GM12878 (cell line): Measurements from ENCODE around the gene DYNLT2B. TPM values are rescaled to one million over a fixed set of nuclear protein-coding genes. Genes with fewer than 3 reads are reported as not detected.

Experiments used
- ASH2L ChIP-seq: fragments of 300-600, 200-600 bp; sonication (generic); IDR thresholded peaks from 2 replicates; pipeline ENCODE4 v1.6.1; 2017; ENCODE audit warnings: low read depth, mild to moderate bottlenecking, borderline replicate concordance
- ATF7 ChIP-seq: fragments of 450-650 bp; IDR thresholded peaks from 2 replicates; pipeline ENCODE4 v1.6.1; 2016; ENCODE audit warnings: low read depth, mild to moderate bottlenecking
- BACH1 ChIP-seq: fragments of 450-650 bp; IDR thresholded peaks from 2 replicates; pipeline ENCODE4 v1.6.1; 2017; ENCODE audit warnings: mild to moderate bottlenecking, borderline replicate concordance
- BCLAF1 ChIP-seq: fragments of 450-650 bp; IDR thresholded peaks from 2 replicates; pipeline ENCODE4 v1.6.1; 2017; ENCODE audit warnings: antibody characterized with exemption, mild to moderate bottlenecking, moderate library complexity
- CBX5 ChIP-seq: sonication (generic); IDR thresholded peaks from 2 replicates; pipeline ENCODE4 v1.6.1; 2016; ENCODE audit warnings: low read depth, moderate library complexity, mild to moderate bottlenecking, inconsistent platforms
- CUX1 ChIP-seq: IDR thresholded peaks from 2 replicates; pipeline ENCODE4 v1.6.1; 2012; ENCODE audit warnings: improper control_type of control experiment, low read depth, low read length; ENCODE audit not compliant: insufficient replicate concordance
- HDAC6 ChIP-seq: fragments of 200-600 bp; sonication (generic); IDR thresholded peaks from one replicate; pipeline ENCODE4 v1.8.0; 2017; ENCODE audit warnings: antibody characterized with exemption; ENCODE audit not compliant: unreplicated experiment
- LARP7 ChIP-seq: fragments of 450-650 bp; IDR thresholded peaks from 2 replicates; pipeline ENCODE4 v1.6.1; 2017; ENCODE audit warnings: mild to moderate bottlenecking
- NFIC ChIP-seq: IDR thresholded peaks from 2 replicates; pipeline ENCODE4 v1.6.1; 2012; ENCODE audit warnings: low read depth, mild to moderate bottlenecking, inconsistent platforms, low read length, moderate library complexity
- PBX3 ChIP-seq: IDR thresholded peaks from 2 replicates; pipeline ENCODE4 v1.6.1; 2011; ENCODE audit warnings: mild to moderate bottlenecking, low read depth, low read length, moderate library complexity; ENCODE audit not compliant: insufficient replicate concordance
- POLR2A ChIP-seq: IDR thresholded peaks from 2 replicates; pipeline ENCODE4 v1.6.1; 2011; ENCODE audit warnings: low read depth, mild to moderate bottlenecking, low read length
- POLR2AphosphoS5 ChIP-seq: IDR thresholded peaks from 2 replicates; pipeline ENCODE4 v1.6.1; 2011; ENCODE audit warnings: mild to moderate bottlenecking, low read length, inconsistent platforms
- SIN3A ChIP-seq: IDR thresholded peaks from 2 replicates; pipeline ENCODE4 v1.6.1; 2012; ENCODE audit warnings: low read depth, low read length, improper control_type of control experiment
- SMAD1 ChIP-seq: fragments of 450-650 bp; IDR thresholded peaks from 2 replicates; pipeline ENCODE4 v1.6.1; 2018; ENCODE audit warnings: mild to moderate bottlenecking, low read depth; ENCODE audit not compliant: partially characterized antibody
- SMAD5 ChIP-seq: IDR thresholded peaks from 2 replicates; pipeline ENCODE4 v1.6.1; 2016; ENCODE audit warnings: antibody characterized with exemption, low read depth
- TARDBP ChIP-seq: IDR thresholded peaks from 2 replicates; pipeline ENCODE4 v1.6.1; 2016; ENCODE audit warnings: borderline replicate concordance
- USF2 ChIP-seq: IDR thresholded peaks from 2 replicates; pipeline ENCODE4 v1.6.1; 2011; ENCODE audit warnings: low read depth, low read length, improper control_type of control experiment, borderline replicate concordance
- ZNF622 ChIP-seq: fragments of 450-650 bp; IDR thresholded peaks from 2 replicates; pipeline ENCODE4 v1.6.1; 2017; ENCODE audit warnings: mild to moderate bottlenecking, inconsistent platforms
- polyA plus RNA-seq, 11 experiments: library from polyadenylated mRNA; depleted of rRNA in 4 of 11; unstranded in 6 of 11; stranded (reverse) in 5 of 11; fragments of >200 nt; fragmentation: Nextera tagmentation in 4 of 11; fragmentation: Illumina TruSeq in 1 of 11; extraction: Ambion mirVana in 4 of 11; extraction: Trizol in 1 of 11; gene quantifications; 1 replicate in 1 of 11; 2 replicates in 10 of 11; pipeline versions ENCODE4 v1.2.1 to v1.2.3, GENCODE V29; 2011 to 2016; ENCODE audit warnings: inconsistent platforms in 2 of 11, missing spikeins in 2 of 11, low read depth in 1 of 11
- total RNA-seq, 4 experiments: library from RNA; depleted of rRNA in 3 of 4; stranded (reverse); fragments of >200 nt in 3 of 4; fragmentation: Illumina TruSeq in 1 of 4; extraction: Trizol in 1 of 4; gene quantifications; 2 replicates each; pipeline versions ENCODE4 v1.2.1 to v1.2.3, GENCODE V29; 2013 to 2021
- TF ChIP-seq, protein P1 (sequence below): fragments of 450-650 bp; IDR thresholded peaks from 2 replicates; pipeline ENCODE4 v1.6.1; 2016; ENCODE audit warnings: mild to moderate bottlenecking

DYNLT2B gene
- total and polyA plus RNA-seq, 10 of the 15 experiments (the other 5 are each of a cell fraction or from before 2014, with no cell fraction given): 8.6 to 89.7 (median 21.9) TPM

GRCh38 chr3:196287440-196288140 is 30.4 kb downstream of the DYNLT2B start, which contains the start of gene PCYT1A (continued):
- TF ChIP-seq BCLAF1: no peak
- TF ChIP-seq SMAD5: peak; percentile 91
- peak; percentile 52 for TF ChIP-seq ATF7
- peak; percentile 93 for TF ChIP-seq LARP7
- 0 out of 2 replicates have a peak, but pooled peaks have one; percentile 22 for TF ChIP-seq ASH2L
- TF ChIP-seq, protein P1, sequence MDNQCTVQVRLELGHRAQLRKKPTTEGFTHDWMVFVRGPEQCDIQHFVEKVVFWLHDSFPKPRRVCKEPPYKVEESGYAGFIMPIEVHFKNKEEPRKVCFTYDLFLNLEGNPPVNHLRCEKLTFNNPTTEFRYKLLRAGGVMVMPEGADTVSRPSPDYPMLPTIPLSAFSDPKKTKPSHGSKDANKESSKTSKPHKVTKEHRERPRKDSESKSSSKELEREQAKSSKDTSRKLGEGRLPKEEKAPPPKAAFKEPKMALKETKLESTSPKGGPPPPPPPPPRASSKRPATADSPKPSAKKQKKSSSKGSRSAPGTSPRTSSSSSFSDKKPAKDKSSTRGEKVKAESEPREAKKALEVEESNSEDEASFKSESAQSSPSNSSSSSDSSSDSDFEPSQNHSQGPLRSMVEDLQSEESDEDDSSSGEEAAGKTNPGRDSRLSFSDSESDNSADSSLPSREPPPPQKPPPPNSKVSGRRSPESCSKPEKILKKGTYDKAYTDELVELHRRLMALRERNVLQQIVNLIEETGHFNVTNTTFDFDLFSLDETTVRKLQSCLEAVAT: peak; percentile 92
- TF ChIP-seq BACH1: no peak; the same call in none of the 2 replicates
- peak; percentile 87 for TF ChIP-seq PBX3
- TF ChIP-seq CUX1: no peak
- no peak for TF ChIP-seq HDAC6
- peak; percentile 81 for TF ChIP-seq POLR2AphosphoS5
- 0 out of 2 replicates have a peak, but pooled peaks have one; percentile 19 for TF ChIP-seq TARDBP
- no peak for TF ChIP-seq ZNF622
- TF ChIP-seq POLR2A: peak; percentile 90
- TF ChIP-seq NFIC: no peak
- TF ChIP-seq SIN3A: peak; percentile 53; the same call in 1 of the 2 replicates
- peak; percentile 40 for TF ChIP-seq SMAD1
- TF ChIP-seq CBX5: 0 out of 2 replicates have a peak, but pooled peaks have one; percentile 17
- no peak for TF ChIP-seq USF2
